ENCODE measurements around the gene KRTAP12-2.

The KRTAP12-2 gene

GRCh38 chr21:44626673-44627143 lies 40.0 kb downstream of the KRTAP12-2 start, which contains the start of gene KRTAP10-9:
TSS of gene KRTAP10-9 (plus strand) at chr21:44627093. CDS start at chr21:44627172, 79 bp downstream.
- no peak for DNase-seq (ENCODE audit: low read depth in 2 of 2)

- no peak for DNase-seq (ENCODE audit: low read depth in 2 of 2)
Observed at GRCh38 chr21:44626262-44626661, 40.5 kb downstream of the KRTAP12-2 start.

DNA sequence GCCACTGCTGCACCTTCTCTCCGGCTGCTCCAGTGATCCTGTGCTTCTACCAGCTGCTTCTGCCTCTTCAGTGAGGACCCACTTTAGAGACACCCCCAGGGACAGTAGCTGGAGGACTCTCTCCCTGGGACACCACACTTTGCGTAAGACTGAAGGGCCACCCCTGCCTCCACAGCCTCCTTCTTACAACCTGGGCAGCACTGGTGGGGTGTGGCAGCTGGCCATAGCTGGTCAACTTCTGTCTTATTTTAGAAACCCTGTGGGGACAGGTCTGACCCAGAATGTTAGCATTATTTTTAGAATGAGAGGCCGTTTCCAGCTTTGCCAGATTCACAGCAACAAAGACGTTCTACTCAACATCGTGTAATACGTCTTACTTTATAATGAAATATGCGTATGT lies 41.0 kb downstream of the KRTAP12-2 start:
- no peak for DNase-seq (ENCODE audit: low read depth in 2 of 2)

DNA sequence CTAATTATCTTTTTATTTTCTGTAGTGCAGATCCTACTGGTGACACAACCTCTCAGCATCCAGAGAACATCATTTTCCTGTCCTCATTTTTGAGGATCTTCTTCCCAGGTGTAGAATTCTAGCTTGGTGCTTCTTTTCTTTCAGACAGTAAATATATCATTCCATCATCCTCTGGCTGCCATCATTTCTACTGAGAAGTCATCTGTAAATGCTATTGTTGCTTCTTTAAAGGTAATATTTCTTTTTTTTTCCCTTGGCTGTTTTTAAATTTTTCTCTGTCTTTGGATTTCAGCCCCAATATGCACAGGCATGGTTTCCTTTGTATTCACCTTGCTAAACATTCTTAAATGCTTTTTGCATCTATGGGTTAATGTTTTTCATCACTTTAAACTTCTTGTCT lies 43.2 kb downstream of the KRTAP12-2 start:
- no peak for DNase-seq (ENCODE audit: low read depth in 2 of 2)

GRCh38 chr21:44619886-44620285 lies 46.8 kb downstream of the KRTAP12-2 start:
- DNase-seq (ENCODE audit: low read depth in 2 of 2) = no peak

- peak; percentile 32 to 33 for DNase-seq (ENCODE audit: low read depth in 2 of 2)
Observed at GRCh38 chr21:44618909-44619308, 47.8 kb downstream of the KRTAP12-2 start.

- no peak for DNase-seq (ENCODE audit: low read depth in 2 of 2)
Observed at GRCh38 chr21:44618504-44618903, 48.2 kb downstream of the KRTAP12-2 start.

GRCh38 chr21:44617071-44617501 lies 49.6 kb downstream of the KRTAP12-2 start:
- no peak for DNase-seq (ENCODE audit: low read depth in 2 of 2)

DNA sequence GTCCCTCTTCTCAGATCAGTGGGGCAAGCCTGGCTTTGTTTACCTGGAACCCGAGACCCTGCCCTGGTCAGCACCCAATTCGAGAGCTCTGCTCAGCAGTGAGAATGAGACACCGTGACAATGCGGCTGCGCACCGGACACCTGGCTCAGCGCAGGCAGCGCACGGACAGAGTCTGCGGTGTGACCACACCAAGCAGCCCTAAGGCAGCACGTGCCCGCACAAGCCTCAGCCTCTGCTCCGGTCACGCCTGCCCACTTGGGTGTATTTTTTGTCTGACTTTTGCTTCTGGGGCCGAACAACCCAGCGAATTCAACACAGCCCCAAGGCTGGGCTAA lies 50.2 kb downstream of the KRTAP12-2 start:
- DNase-seq (ENCODE audit: low read depth in 2 of 2) = no peak

All from stimulated activated CD8-positive, alpha-beta memory T cell treated with anti-CD3 and anti-CD28 coated beads, Interleukin-7, amount 100 ng/mL, for 1 hour (primary cell).